Activated CD4-positive, alpha-beta memory T cell treated with anti-CD3 and anti-CD28 coated beads for 36 hours (primary cell): ENCODE measurements around the gene GXYLT2. TPM values are rescaled to one million over a fixed set of nuclear protein-coding genes. Genes with fewer than 3 reads are reported as not detected.

ENCODE experiments used
- CTCF ChIA-PET: fragments of 350-600 bp; sonication (Branson Sonifier 250); formaldehyde crosslinking; loops from one replicate; lab custom pipeline; 2021; ENCODE audit warnings: antibody characterized with exemption, inconsistent platforms; lab: Charles Lee
- POLR2A ChIA-PET: fragments of 350-600 bp; sonication (Branson Sonifier 250); formaldehyde crosslinking; loops from one replicate; lab custom pipeline; 2021; ENCODE audit warnings: antibody characterized with exemption; lab: Charles Lee
- DNase-seq: peaks from one replicate; pipeline ENCODE4 v3.0.0-alpha.2; 2020
- H3K27ac Mint-ChIP-seq: one replicate; pipeline ENCODE4 v1.8.0; 2021; ENCODE audit warnings: mixed read lengths
- H3K27me3 Mint-ChIP-seq: one replicate; pipeline ENCODE4 v1.8.0; 2021; ENCODE audit warnings: mixed read lengths
- H3K36me3 Mint-ChIP-seq: one replicate; pipeline ENCODE4 v1.8.0; 2021; ENCODE audit warnings: mixed read lengths
- H3K4me1 Mint-ChIP-seq: one replicate; pipeline ENCODE4 v1.8.0; 2021; ENCODE audit warnings: low read depth, mixed read lengths
- H3K4me3 Mint-ChIP-seq: one replicate; pipeline ENCODE4 v1.8.0; 2021; ENCODE audit warnings: mild to moderate bottlenecking, mixed read lengths
- H3K9me3 Mint-ChIP-seq: one replicate; pipeline ENCODE4 v1.8.0; 2021; ENCODE audit warnings: mixed read lengths
- intact Hi-C: fragments of 100-400 bp; cut with micrococcal nuclease; formaldehyde crosslinking; loops from one replicate; pipeline ENCODE4 v1.15.1; 2023
- total RNA-seq, 2 experiments: library from RNA; stranded (reverse); gene quantifications; one replicate each; pipeline ENCODE4 v1.2.3, GENCODE V29; 2021

The GXYLT2 gene
- total RNA-seq, 2 experiments from 2014 or later = not detected

DNA sequence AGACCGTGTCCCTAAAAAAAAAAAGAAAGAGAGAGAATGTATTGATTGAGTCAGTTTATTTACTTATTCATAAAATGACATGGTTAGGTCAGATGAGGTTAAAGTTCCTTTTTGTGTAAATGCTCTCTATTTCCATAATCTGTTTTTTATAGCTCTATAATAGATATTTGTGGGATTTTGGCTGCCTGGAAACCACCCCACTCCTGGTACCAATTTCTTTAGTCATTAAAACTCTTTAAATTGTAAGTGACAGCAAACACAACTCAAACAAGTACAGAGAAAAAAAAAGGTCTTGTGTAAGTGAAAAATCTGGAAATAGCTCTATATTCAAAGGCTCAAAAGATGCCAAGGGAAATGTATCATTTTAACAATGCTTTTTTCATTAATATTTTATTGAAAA lies 97.7 kb downstream of the GXYLT2 start:
- no peak for DNase-seq
- Mint-ChIP-seq H3K27ac (no peak overlapping the region), H3K4me1 (peaks cover 4% of the 10 kb centered on the region), H3K4me3 (no peak overlapping the region), H3K27me3 (peaks cover 7% of the 10 kb centered on the region), H3K9me3 (peaks cover 11% of the 10 kb centered on the region), H3K36me3 (peaks cover 7% of the 10 kb centered on the region)
- intact Hi-C loops = no loop called here
- ChIA-PET POLR2A (no interaction called here), CTCF (interaction anchor here (0.7 kb wide), 1 partner anchor 71 kb away, joined by 4 read pairs; no protein-coding TSS in a partner anchor)

DNA sequence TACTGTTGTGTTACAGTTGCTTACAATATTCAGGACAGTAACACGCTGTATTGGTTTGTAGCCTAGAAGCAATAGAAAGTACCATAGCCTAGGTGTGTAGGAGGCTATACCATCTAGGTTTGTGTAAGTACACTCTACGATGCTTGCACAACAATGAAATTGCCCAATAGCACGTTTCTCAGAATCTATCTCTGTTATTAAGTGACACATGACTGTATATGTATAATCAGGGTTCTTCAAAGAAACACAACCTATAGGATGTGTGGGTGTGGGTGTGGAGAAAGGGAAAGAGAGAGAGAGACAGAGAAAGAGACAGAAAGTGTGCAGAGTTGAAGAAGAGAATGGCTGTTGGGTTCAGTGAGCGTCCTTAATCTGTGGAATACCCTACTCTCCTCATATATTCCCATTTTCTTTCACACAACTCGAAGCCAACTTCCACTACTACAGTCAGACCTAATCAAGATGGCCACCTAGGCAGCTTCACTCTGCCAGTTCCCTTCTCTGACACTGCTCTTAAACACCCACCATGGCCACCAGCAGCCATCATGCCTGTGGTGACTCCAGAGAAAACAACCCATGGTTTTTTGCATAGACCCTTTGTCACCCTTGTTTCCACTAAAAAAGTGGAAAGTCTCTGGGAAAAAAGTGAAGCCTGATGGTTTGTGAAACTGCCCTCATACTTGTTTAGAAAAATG lies 103.0 kb downstream of the GXYLT2 start:
- ChIA-PET CTCF (interaction anchor here (2.5 kb wide), 1 partner anchor 66 kb away, joined by 9 read pairs; no protein-coding TSS in a partner anchor), POLR2A (no interaction called here)
- H3K9me3 Mint-ChIP-seq = peaks cover 5% of the 10 kb centered on the region
- H3K36me3 Mint-ChIP-seq = peaks cover 3% of the 10 kb centered on the region
- peaks cover 10% of the 10 kb centered on the region for H3K4me1 Mint-ChIP-seq
- no peak for DNase-seq
- H3K27me3 Mint-ChIP-seq = no peaks in the 10 kb centered on the region
- intact Hi-C loops = loop anchor here (10.0 kb wide), 1 partner anchor 1266 kb away; the partner anchor contains the start of gene EIF4E3
- no peak overlapping the region for H3K4me3 Mint-ChIP-seq
- no peak overlapping the region for H3K27ac Mint-ChIP-seq

DNA sequence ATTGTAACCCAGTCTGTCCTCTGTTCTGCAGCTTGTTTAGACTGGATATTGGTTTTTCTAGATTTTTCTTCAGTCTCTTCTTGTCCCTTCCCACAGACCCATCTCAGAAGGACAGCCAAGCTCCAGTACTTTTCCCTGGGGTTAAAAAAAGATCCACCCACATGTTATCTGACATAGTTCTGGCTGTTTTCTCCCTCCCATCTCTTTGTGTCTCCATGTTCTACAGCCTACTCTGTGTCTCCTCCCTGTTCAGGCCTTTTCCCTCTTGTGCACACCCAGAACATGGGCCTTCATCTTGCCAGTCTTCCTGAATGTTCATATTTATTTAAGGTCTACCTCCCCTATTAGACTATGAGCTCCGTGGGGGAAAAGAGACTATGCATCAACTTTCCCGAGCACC lies 103.7 kb downstream of the GXYLT2 start:
- CTCF ChIA-PET = interaction anchor here (2.5 kb wide), 1 partner anchor 65 kb away, joined by 9 read pairs; no protein-coding TSS in a partner anchor
- H3K4me1 Mint-ChIP-seq = peaks cover 10% of the 10 kb centered on the region
- no peak overlapping the region for H3K27ac Mint-ChIP-seq
- POLR2A ChIA-PET = no interaction called here
- H3K36me3 Mint-ChIP-seq = no peaks in the 10 kb centered on the region
- no peaks in the 10 kb centered on the region for H3K27me3 Mint-ChIP-seq
- no peak overlapping the region for H3K4me3 Mint-ChIP-seq
- H3K9me3 Mint-ChIP-seq = no peaks in the 10 kb centered on the region
- intact Hi-C loops = loop anchor here (10.0 kb wide), 1 partner anchor 1267 kb away; the partner anchor contains the start of gene EIF4E3
- DNase-seq = no peak

DNA sequence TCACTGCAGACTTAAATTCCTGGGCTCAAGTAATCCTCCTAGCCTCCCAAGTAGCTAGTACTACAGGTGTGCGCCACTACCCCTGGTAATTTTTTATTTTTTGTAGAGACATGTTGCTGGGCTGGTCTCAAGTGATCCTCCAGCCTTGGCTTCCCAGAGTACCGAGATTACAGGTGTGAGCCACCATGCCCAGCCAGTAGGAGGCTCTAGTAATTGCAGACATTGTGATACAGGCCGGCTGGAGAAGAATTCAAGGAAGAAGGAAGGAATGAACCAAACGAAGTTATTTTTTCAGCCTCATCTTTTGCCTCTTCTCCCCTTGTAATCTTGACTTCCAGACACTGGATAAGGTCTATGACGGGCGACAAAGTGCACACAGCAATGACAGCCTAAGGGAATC lies 105.5 kb downstream of the GXYLT2 start:
- H3K9me3 Mint-ChIP-seq = no peaks in the 10 kb centered on the region
- H3K27me3 Mint-ChIP-seq = no peaks in the 10 kb centered on the region
- DNase-seq = no peak
- POLR2A ChIA-PET = no interaction called here
- intact Hi-C loops = loop anchor here (10.0 kb wide), 1 partner anchor 1269 kb away; the partner anchor contains the start of gene EIF4E3
- no peak overlapping the region for H3K27ac Mint-ChIP-seq
- CTCF ChIA-PET = no interaction called here
- peaks cover 6% of the 10 kb centered on the region for H3K36me3 Mint-ChIP-seq
- H3K4me3 Mint-ChIP-seq = no peak overlapping the region
- peaks cover 17% of the 10 kb centered on the region for H3K4me1 Mint-ChIP-seq

DNA sequence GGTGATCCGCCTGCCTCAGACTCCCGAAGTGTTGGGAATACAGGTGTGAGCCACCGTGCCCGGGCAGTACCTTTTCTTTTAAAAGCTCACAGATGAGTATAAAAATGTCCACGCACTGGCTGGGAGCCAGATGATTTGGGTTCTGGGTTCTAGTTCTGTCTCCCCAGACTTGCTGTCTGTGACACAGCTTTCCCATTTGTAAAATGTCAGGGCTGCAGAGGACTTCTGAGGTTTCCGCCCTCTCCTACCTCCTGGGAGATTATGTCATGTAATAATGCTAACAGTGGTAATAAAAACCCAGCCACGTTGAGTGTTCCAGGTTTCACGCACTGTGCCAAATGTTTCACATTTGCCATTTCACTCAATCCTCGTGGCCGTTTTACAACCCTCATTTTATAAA lies 107.5 kb downstream of the GXYLT2 start:
- no peaks in the 10 kb centered on the region for H3K9me3 Mint-ChIP-seq
- ChIA-PET CTCF (no interaction called here), POLR2A (interaction anchor here (0.5 kb wide), 1 partner anchor 805 kb away, joined by 3 read pairs; no protein-coding TSS in a partner anchor)
- H3K4me3 Mint-ChIP-seq = peak overlapping the region; percentile 32
- H3K27me3 Mint-ChIP-seq = no peaks in the 10 kb centered on the region
- no peak for DNase-seq
- intact Hi-C loops = loop anchor here (10.0 kb wide), 1 partner anchor 1271 kb away; the partner anchor contains the start of gene EIF4E3
- peaks cover 29% of the 10 kb centered on the region for H3K4me1 Mint-ChIP-seq
- peaks cover 23% of the 10 kb centered on the region for H3K36me3 Mint-ChIP-seq
- peak overlapping the region; percentile 60 for H3K27ac Mint-ChIP-seq

DNA sequence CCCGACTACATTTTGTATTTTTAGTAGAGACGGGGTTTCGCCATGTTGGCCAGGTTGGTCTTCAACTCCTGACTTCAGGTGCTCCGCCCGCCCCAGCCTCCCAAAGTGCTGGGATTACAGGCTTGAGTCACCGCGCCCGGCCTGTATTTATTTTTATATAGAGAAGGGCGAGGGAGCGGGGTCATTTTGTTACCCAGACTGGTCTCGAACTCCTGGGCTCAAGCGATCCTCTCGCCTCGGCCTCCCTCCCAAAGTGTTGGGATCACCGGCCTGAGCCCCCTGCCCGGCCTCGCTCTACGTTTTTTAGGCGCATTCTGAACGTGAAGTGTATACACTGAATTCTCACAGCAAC lies 108.3 kb downstream of the GXYLT2 start:
- DNase-seq = no peak
- peaks cover 33% of the 10 kb centered on the region for H3K4me1 Mint-ChIP-seq
- ChIA-PET CTCF (interaction anchor here (1.0 to 1.8 kb wide), 2 partner anchors 58 to 90 kb away, joined by 3 to 6 read pairs; no protein-coding TSS in a partner anchor), POLR2A (no interaction called here)
- peak overlapping the region; percentile 90 for H3K27ac Mint-ChIP-seq
- H3K27me3 Mint-ChIP-seq = no peaks in the 10 kb centered on the region
- intact Hi-C loops = loop anchor here (2.0 to 10.0 kb wide), 5 partner anchors 29 to 1271 kb away; partner anchors contain the start of genes EIF4E3 and SHQ1
- H3K4me3 Mint-ChIP-seq = peak overlapping the region; percentile 92
- H3K9me3 Mint-ChIP-seq = no peaks in the 10 kb centered on the region
- H3K36me3 Mint-ChIP-seq = peaks cover 29% of the 10 kb centered on the region

DNA sequence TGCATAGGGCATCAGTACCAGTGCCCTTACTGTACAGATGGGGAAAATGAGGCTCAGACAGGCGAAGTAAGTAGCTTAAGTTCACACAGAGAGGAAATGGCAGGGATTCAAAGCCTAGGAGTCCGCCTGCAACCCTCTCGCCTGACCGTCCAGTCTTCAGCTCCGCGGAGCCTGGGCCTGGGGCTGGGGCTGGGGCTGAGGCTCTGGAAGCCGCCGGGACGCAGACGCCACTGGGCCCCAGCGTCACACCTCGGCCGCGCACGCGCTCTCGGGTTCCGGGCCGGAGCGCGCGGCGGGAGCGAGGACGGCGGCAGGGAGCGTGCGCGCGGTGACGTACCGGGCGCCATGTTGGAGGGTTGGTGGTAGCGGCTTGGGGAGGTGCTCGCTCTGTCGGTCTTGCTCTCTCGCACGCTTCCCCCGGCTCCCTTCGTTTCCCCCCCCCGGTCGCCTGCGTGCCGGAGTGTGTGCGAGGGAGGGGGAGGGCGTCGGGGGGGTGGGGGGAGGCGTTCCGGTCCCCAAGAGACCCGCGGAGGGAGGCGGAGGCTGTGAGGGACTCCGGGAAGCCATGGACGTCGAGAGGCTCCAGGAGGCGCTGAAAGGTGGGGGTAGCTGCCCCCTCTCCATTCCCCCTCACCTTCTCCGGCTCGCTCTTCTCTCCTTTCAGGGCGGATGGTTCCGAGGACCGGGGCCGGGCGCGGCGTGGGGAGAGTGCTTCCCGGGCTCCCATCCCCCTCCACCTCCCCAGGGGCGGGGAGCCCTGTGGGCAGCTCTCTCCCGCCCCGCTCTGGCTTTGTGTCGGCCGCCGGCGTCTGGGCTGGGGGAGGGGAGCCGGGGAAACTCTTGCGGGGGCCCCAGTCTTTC lies 108.9 kb downstream of the GXYLT2 start, which contains the start of gene PPP4R2:
Gene PPP4R2 (plus strand): TSS at position 339 of the 861 bp plus-strand sequence. CDS start 227 bp downstream, at position 566.
- peaks cover 32% of the 10 kb centered on the region for H3K36me3 Mint-ChIP-seq
- H3K4me1 Mint-ChIP-seq = peaks cover 39% of the 10 kb centered on the region
- intact Hi-C loops = loop anchor here (1.0 to 10.0 kb wide), 9 partner anchors 19 to 1272 kb away; partner anchors contain the start of genes EIF4E3 and SHQ1
- H3K9me3 Mint-ChIP-seq = no peaks in the 10 kb centered on the region
- POLR2A ChIA-PET = interaction anchor here (0.6 to 1.0 kb wide), 4 partner anchors 12 to 75 kb away, joined by 3 read pairs; no protein-coding TSS in a partner anchor
- peak; percentile 94 for DNase-seq
- H3K27ac Mint-ChIP-seq = peak within 1 kb of the TSS; percentile 90
- H3K27me3 Mint-ChIP-seq = no peaks in the 10 kb centered on the region
- peak within 1 kb of the TSS; percentile 92 for H3K4me3 Mint-ChIP-seq
- CTCF ChIA-PET = interaction anchor here (0.6 to 2.6 kb wide), 5 partner anchors 57 to 504 kb away, joined by 3 to 15 read pairs (median 3); no protein-coding TSS in a partner anchor

DNA sequence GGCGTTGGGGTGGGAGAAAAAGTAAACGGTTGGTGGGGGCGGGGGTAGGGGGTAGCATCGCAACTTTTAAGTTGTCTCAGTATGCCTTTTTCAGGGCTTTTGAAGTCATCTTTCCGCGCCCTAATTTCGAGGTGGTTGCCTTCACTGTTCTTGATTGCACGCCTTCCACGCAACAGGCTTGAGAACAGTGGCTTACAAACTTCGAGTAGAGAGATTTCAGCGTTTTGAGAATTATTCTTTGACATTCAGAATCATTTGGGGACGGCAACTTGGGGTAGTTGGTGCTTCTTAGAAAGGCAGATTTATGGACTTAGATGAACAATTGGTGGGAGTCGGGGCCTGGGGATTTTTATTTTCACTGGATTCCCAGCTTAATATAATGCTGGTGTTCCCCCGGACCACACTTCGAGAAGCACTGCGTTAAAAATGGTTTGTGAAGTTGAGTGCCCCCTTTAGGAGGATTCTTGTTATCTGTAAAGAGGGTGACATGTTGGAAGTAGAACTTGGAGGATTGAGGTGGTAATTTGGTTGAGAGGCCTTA lies 109.6 kb downstream of the GXYLT2 start:
- ChIA-PET POLR2A (interaction anchor here (0.6 to 1.0 kb wide), 4 partner anchors 11 to 74 kb away, joined by 3 read pairs; no protein-coding TSS in a partner anchor), CTCF (interaction anchor here (0.6 to 2.6 kb wide), 5 partner anchors 10 to 503 kb away, joined by 3 to 15 read pairs (median 5); no protein-coding TSS in a partner anchor)
- no peaks in the 10 kb centered on the region for H3K9me3 Mint-ChIP-seq
- H3K4me1 Mint-ChIP-seq = peaks cover 46% of the 10 kb centered on the region
- peak; percentile 55 for DNase-seq
- no peaks in the 10 kb centered on the region for H3K27me3 Mint-ChIP-seq
- peak overlapping the region; percentile 92 for H3K4me3 Mint-ChIP-seq
- intact Hi-C loops = loop anchor here (1.0 to 10.0 kb wide), 9 partner anchors 20 to 1273 kb away; partner anchors contain the start of genes EIF4E3 and SHQ1
- peak overlapping the region; percentile 90 for H3K27ac Mint-ChIP-seq
- H3K36me3 Mint-ChIP-seq = peaks cover 39% of the 10 kb centered on the region

DNA sequence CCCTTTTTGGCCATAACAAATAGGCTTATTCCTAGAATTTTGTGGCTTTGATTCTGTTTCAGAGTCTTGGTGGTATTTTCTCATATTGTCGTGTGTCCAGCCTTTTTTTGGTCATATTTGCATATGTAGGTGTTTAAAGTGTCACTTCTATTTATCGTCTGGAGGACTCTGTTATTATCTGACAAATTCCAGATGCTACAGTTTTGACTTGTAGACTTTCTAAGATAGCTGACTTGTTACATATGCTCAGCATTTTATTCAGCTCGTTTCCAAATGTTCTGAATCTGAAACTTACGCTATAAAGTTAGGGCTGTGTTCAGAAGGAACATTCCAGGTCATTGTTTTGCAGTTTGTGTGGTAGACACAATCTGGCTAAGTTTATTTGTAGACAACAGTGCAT lies 110.6 kb downstream of the GXYLT2 start:
- no peak for DNase-seq
- intact Hi-C loops = loop anchor here (10.0 kb wide), 1 partner anchor 1274 kb away; the partner anchor contains the start of gene EIF4E3
- H3K36me3 Mint-ChIP-seq = peaks cover 45% of the 10 kb centered on the region
- ChIA-PET CTCF (interaction anchor here (0.9 to 2.6 kb wide), 6 partner anchors 9 to 147 kb away, joined by 3 to 15 read pairs (median 4); no protein-coding TSS in a partner anchor), POLR2A (no interaction called here)
- peaks cover 54% of the 10 kb centered on the region for H3K4me1 Mint-ChIP-seq
- H3K9me3 Mint-ChIP-seq = no peaks in the 10 kb centered on the region
- H3K27me3 Mint-ChIP-seq = no peaks in the 10 kb centered on the region
- peak overlapping the region; percentile 81 for H3K27ac Mint-ChIP-seq
- H3K4me3 Mint-ChIP-seq = peak overlapping the region; percentile 78

DNA sequence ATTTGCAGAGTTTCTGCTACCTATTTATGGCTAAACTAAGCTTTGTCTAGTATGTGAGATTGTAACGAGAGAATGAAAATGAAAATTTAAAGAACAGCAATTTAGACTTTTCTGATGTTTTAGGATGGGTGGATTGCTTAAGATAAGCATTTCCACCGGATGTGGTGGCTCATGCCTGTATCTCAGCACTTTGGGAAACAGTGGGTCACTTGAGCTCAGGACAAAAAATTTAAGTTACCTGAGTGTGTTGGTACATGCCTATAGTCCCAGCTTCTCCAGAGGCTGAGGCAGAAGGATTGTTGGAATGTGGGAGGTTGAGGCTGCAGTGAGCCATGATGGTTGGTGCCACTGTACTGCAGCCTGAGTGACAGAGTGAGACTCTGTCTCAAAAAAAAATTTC lies 112.1 kb downstream of the GXYLT2 start:
- H3K4me3 Mint-ChIP-seq = peak overlapping the region; percentile 63
- no peaks in the 10 kb centered on the region for H3K9me3 Mint-ChIP-seq
- no peaks in the 10 kb centered on the region for H3K27me3 Mint-ChIP-seq
- H3K27ac Mint-ChIP-seq = peak overlapping the region; percentile 81
- H3K4me1 Mint-ChIP-seq = peaks cover 64% of the 10 kb centered on the region
- DNase-seq = peak; percentile 53
- POLR2A ChIA-PET = interaction anchor here (0.7 to 1.2 kb wide), 2 partner anchors 8 to 39 kb away, joined by 3 to 6 read pairs; no protein-coding TSS in a partner anchor
- CTCF ChIA-PET = interaction anchor here (1.1 to 2.1 kb wide), 5 partner anchors 45 to 149 kb away, joined by 3 to 11 read pairs (median 3); no protein-coding TSS in a partner anchor
- H3K36me3 Mint-ChIP-seq = peaks cover 58% of the 10 kb centered on the region
- intact Hi-C loops = loop anchor here (10.0 kb wide), 1 partner anchor 1275 kb away; the partner anchor contains the start of gene EIF4E3
